ENCODE results near the gene SYT9. TPM values are rescaled to one million over a fixed set of nuclear protein-coding genes. Genes with fewer than 3 reads are reported as not detected.

SYT9 gene
- total RNA-seq, 2 donors from 2014 or later = 0.81 to 2.2 TPM

DNA sequence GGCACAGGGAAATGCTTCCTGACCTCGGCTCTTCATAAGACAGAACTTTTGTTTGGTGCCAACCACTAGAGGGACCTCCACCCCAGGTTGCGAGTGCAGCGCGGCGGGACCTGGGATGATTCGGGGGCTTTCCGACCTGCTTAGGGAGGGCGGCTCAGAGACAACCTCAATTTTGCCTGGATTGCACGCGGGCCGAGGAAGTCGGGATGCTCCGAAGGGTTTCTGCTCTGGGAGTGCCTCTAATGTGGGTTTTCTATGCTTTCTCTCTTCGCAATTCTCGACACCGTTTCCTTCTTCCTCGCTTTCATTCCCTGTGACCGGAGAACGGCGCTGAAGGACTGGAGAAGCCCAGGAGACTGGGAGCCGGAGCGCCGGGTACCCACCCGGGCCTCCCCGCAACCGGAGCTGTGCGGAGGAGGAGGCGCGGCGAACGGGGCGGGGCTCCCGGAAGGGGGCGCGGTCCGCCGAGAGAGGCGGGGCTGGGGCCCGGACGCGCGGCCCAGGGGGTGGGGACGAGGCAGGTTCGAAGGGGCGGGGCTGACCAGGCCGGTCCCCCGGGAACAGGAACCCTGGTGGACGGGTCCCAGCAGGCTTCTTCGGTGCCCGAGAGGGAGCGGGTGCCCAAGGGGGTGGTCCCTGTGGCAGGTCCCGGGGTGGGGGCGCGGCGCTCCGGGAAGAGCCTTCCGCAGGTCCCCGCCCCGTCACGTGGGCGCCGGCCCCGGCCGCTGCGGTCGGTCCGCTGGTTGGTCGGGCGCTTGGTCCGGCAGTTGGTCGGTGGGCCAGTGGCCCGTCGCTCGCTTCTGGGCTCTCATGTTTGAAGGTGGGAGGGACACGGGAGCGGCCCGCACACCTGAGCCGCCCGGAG, 261.8 kb downstream of the SYT9 start, which contains the start of gene PPFIBP2:
Gene PPFIBP2, plus strand, starts transcription at position 766 of the 865 bp plus-strand sequence. CDS start 35,477 bp downstream, outside the sequence.
- 0% methylated on average over 16 to 79 of the region's 79 CpGs for WGBS, 2 experiments (ENCODE audit: insufficient coverage in 1 of 2, insufficient read length in 1 of 2)
- peak within 1 kb of the TSS; percentile 95 for H3K27ac Mint-ChIP-seq
- H3K4me1 Mint-ChIP-seq = peaks cover 53% of the 10 kb centered on the region
- H3K9ac ChIP-seq (ENCODE audit: extremely low read depth, low read length, poor library complexity, severe bottlenecking) = peak within 1 kb of the TSS; percentile 47
- no peaks in the 10 kb centered on the region for H3K36me3 ChIP-seq (ENCODE audit: control insufficient read depth, insufficient read depth, low read length)
- H3K27me3 Mint-ChIP-seq (ENCODE audit: insufficient read depth) = peaks cover 24% of the 10 kb centered on the region
- H3K36me3 Mint-ChIP-seq (ENCODE audit: low read depth) = no peaks in the 10 kb centered on the region
- H3K4me3 ChIP-seq (ENCODE audit: low read length) = peak within 1 kb of the TSS; percentile 89
- no peaks in the 10 kb centered on the region for H3K9me3 Mint-ChIP-seq
- no peaks in the 10 kb centered on the region for H3K9me3 ChIP-seq (ENCODE audit: control insufficient read depth, low read length)
- H3K4me3 Mint-ChIP-seq = peak within 1 kb of the TSS; percentile 77
- H3K4me1 ChIP-seq (ENCODE audit: control insufficient read depth, insufficient read depth, low read length) = peaks cover 26% of the 10 kb centered on the region
- no peak within 1 kb of the TSS for H3K27ac ChIP-seq (ENCODE audit: low read depth, low read length)
- peak; percentile 94 for DNase-seq
- H3K27me3 ChIP-seq (ENCODE audit: control insufficient read depth, insufficient read depth, low read length, poor library complexity, severe bottlenecking) = peaks cover 7% of the 10 kb centered on the region
- TF ChIP-seq CTCF (conservative IDR thresholded peaks at IDR 0.05) = peak; percentile 82

DNA sequence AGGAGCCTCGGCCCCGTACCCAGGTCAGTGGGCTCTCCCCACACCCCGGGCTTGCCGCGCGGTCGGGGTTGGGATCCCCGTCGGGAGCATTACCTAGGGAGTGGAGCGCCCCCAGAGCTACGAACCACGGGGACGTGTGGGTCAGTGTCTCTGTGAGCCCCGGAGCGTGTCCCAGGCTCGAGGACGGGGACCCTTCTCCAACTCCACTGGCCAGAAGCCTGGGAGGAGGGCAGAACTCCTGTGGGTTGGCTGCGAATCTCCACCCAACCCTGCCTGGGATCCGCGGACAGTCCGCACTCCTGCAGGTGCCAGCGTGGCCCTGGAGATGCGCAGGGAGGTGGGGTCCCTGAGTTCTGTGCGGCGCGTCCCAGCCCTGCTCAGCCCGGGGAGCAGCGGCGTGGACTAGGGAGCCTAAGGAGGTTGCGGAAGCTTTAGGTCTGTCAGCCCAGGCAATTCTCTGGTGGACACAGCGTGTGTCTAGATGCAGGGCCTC, 262.4 kb downstream of the SYT9 start:
- peak overlapping the region; percentile 77 for H3K4me3 Mint-ChIP-seq

GRCh38 chr11:7515447-7515886, 263.8 kb downstream of the SYT9 start:
- Histone ChIP-seq H3K36me3 (ENCODE audit: control insufficient read depth, insufficient read depth, low read length) (no peaks in the 10 kb centered on the region), H3K27me3 (ENCODE audit: control insufficient read depth, insufficient read depth, low read length, poor library complexity, severe bottlenecking) (peaks cover 7% of the 10 kb centered on the region), H3K27ac (ENCODE audit: low read depth, low read length) (no peak overlapping the region), H3K4me3 (ENCODE audit: low read length) (peak overlapping the region; percentile 89), H3K9ac (ENCODE audit: extremely low read depth, low read length, poor library complexity, severe bottlenecking) (no peak overlapping the region), H3K9me3 (ENCODE audit: control insufficient read depth, low read length) (no peaks in the 10 kb centered on the region), H3K4me1 (ENCODE audit: control insufficient read depth, insufficient read depth, low read length) (peaks cover 12% of the 10 kb centered on the region)
- Mint-ChIP-seq H3K27me3 (ENCODE audit: insufficient read depth) (peaks cover 25% of the 10 kb centered on the region), H3K36me3 (ENCODE audit: low read depth) (no peaks in the 10 kb centered on the region), H3K4me1 (peaks cover 39% of the 10 kb centered on the region), H3K9me3 (no peaks in the 10 kb centered on the region), H3K4me3 (peak overlapping the region; percentile 17), H3K27ac (no peak overlapping the region)
- TF ChIP-seq CTCF (conservative IDR thresholded peaks at IDR 0.05) = no peak
- 93 to 100% methylated on average over 1 of the region's 1 CpG for WGBS, 2 experiments (ENCODE audit: insufficient coverage in 1 of 2, insufficient read length in 1 of 2)
- no peak for DNase-seq

More for the DNA sequence above, 262.4 kb downstream of the SYT9 start:
- H3K4me3 ChIP-seq (ENCODE audit: low read length) = peak overlapping the region; percentile 89
- peaks cover 46% of the 10 kb centered on the region for H3K4me1 Mint-ChIP-seq
- peak overlapping the region; percentile 47 for H3K9ac ChIP-seq (ENCODE audit: extremely low read depth, low read length, poor library complexity, severe bottlenecking)
- peaks cover 19% of the 10 kb centered on the region for H3K4me1 ChIP-seq (ENCODE audit: control insufficient read depth, insufficient read depth, low read length)
- WGBS, 2 experiments (ENCODE audit: insufficient coverage in 1 of 2, insufficient read length in 1 of 2) = 2 to 8% methylated on average over 21 to 31 of the region's 31 CpGs
- H3K36me3 Mint-ChIP-seq (ENCODE audit: low read depth) = no peaks in the 10 kb centered on the region
- no peak overlapping the region for H3K27ac Mint-ChIP-seq
- H3K9me3 ChIP-seq (ENCODE audit: control insufficient read depth, low read length) = no peaks in the 10 kb centered on the region
- no peak for DNase-seq
- no peaks in the 10 kb centered on the region for H3K36me3 ChIP-seq (ENCODE audit: control insufficient read depth, insufficient read depth, low read length)
- TF ChIP-seq CTCF (conservative IDR thresholded peaks at IDR 0.05) = no peak
- peaks cover 7% of the 10 kb centered on the region for H3K27me3 ChIP-seq (ENCODE audit: control insufficient read depth, insufficient read depth, low read length, poor library complexity, severe bottlenecking)
- H3K27ac ChIP-seq (ENCODE audit: low read depth, low read length) = no peak overlapping the region
- peaks cover 25% of the 10 kb centered on the region for H3K27me3 Mint-ChIP-seq (ENCODE audit: insufficient read depth)
- H3K9me3 Mint-ChIP-seq = no peaks in the 10 kb centered on the region
